GM20431 (cell line): ENCODE results near the gene MIB1.

Experiments used
- in situ Hi-C: fragments of 300-500 bp; cut with MseI, MboI; formaldehyde crosslinking; loops from one replicate; pipeline ENCODE4 v1.15.0; 2020; ENCODE audit warnings: low sequenced_read_pairs; ENCODE audit not compliant: unreplicated experiment

Gene MIB1

DNA sequence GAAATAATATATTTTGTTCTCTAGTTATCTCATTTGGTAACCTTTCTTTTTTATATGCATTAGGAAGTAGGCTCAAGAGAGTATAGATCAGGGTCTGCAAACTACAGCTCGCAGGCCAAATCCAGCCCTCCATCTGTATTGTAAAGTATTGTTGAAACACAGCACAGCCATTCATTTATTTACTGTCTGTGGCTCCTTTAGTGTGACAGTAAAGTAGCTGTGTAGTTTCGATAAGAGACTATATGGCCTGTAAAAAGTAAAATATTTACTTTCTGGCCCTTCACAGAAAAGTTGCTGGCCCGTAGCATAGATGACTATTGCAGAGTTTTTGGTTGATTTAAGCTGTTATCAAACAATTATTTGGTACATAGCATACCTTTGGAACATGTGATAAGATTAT lies 67.6 kb downstream of the MIB1 start:
- in situ Hi-C loops = no loop called here

DNA sequence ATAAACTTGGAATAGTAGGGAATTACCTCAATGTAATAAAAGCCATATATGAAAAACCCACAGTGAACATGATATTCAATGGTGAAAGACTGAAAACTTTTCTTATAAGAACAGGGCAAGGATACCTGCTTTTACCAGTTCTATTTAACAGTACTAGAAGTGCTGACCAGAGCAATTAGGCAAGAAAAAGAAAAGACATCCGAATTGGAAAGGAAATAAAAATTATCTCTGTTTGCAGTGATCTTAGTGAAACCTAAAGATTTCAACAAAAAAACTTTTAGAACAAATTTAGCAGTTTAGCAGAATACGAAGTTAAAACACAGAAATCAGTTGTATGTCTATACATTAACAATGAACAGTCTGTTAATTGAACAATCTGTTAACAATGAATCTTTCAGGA lies 69.1 kb downstream of the MIB1 start:
- in situ Hi-C loops = no loop called here

DNA sequence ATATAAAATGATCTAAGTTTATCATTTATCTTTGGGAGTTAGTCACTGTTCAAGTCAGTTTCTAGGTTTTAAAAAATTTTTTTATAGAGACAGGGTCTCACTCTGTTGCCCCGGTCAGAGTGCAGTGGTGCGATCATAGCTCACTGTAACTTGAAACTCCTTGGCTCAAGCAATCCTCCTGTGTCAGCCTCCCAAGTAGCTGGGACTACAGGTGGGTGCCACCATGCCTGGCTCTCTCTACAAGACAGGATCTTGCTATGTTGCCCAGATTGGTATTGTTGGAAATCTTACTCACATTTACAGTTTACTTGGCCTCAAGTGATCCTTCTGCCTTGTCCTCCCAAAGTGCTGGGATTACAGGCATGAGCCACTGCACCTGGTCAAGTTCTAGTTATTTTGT lies 74.5 kb downstream of the MIB1 start:
- in situ Hi-C loops = no loop called here

DNA sequence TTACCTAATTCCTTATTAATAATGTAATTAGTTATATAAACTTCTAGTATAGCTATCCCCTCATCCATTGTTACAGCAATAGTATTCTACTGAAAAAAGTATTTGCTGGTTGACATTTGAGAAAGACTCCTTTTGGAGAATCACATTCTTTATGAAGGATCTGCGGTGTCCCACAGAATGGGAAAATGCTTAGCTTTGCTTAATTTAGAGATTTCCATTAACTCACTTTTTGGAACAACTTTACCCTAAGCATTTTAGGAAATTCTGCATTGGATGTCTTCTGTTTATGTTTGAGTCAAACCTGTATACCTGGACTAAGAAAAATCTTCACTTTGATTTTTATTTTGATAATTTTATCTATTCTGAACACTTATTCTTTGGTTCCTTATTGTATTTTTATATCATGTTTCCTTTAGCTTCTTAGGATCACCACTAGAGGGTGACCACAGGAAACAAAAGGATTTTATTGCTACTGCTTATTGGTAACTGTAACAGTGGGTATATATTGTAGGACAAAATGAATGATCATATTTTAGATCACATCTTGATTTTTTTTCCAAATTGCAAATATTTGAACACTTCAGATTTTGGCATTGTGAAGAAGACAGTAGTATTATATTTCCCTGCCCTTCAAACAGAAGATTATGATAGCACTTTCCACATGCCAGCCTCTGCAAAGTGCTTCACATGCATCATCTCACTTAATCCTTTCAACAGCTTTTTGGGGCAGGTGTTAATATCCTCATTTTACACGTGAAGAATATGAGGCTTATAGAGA lies 79.6 kb downstream of the MIB1 start:
- in situ Hi-C loops = no loop called here

DNA sequence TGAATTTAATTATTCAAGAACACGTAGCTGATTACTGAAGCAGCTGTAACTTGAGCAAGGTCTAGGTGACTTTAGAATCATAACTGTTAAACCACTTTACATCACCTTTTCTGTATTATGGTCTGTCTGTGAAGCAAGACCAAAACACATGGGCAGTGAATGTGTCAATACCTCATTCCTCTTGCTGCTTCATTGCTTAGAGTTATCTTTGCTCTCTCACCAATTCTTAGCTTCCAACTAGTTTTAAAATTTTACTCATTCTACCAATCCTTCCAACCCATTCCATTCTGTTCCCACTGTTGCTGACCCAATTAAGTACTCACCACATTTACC lies 80.2 kb downstream of the MIB1 start:
- in situ Hi-C loops = no loop called here

DNA sequence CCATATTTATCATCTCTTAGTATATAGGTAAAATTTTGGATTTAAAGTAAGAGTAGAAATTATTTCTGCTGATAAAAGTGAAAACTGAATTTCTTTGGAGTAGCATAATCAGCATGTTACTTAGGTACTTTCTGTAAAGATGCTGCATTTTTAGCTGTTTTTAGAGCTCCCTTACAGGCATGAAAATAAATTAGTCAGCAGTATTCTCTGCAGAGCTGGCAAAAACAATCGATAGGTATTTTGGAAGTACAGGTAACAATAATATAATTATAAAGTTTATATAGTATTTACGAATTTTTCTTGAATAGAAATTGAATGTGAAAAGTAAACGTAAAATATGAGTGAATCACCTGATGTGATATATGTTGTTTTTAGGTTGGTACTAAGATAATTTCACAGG lies 83.3 kb downstream of the MIB1 start:
- in situ Hi-C loops = no loop called here

DNA sequence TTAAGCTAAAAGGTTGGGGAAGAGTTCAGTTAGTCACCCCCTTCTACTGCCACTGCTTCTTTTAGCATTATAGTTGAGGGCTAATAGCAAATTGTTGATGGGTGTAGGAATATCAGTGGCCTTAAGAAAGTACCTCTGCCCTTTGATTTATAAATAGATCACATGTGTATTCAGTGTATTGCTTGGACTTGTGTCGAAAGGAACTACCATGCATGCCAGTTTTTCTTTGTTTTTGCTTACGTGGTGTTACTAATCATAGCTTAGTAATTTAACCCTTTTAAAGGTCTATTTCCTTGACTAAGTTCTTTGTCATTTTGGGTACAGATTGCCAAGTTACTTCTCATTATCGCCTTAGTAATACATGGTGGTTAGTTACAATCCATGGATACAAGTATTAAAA lies 85.6 kb downstream of the MIB1 start:
- in situ Hi-C loops = no loop called here

DNA sequence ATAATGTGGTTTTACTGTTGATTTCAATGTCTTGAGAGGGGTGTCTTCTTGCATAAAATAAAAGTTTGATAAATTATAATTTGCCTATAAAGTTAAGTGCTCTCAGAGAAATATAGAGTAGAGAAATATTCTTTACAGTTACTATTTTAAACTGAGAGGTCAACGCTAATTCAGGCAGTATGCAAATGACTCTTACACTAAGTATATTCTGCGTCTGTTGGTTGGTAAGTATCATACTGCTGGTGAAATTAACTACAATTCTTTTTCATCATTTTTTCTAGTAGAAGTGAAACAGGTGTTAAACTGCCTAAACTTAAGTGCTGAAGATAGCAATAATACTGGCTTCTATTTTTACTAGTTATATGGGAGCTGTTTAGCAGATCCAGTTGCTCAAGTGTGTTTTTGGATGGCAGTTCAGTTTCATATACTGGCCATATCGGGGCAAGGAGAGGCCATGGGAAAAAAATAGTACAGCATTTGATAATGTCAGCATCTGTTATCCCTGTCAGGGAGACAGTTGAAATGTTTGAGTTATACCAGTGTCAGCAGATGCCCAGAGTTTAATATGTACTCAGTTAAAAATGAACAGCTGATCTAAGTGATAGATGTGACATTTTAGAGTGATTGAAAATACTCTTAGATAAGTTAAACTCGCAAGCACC lies 86.2 kb downstream of the MIB1 start:
- in situ Hi-C loops = no loop called here

DNA sequence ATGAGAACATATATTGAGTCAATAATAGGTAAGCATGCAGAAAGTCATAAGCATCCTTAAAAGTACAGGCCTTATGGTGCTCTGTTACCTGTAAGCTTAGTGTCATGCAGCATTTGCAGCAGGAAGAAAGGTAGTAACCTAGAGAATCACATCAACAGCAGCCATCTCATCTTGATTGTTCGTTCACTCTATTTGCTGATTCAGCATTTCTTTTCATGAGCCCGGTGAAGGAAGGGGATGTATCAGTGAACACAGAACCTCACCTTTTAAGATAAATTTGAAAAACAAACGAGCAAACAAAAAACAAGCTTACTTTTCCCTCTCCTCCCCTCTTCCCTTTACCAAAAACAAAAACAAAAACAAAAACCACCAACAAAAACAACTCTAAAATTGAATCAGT lies 89.9 kb downstream of the MIB1 start:
- in situ Hi-C loops = no loop called here

DNA sequence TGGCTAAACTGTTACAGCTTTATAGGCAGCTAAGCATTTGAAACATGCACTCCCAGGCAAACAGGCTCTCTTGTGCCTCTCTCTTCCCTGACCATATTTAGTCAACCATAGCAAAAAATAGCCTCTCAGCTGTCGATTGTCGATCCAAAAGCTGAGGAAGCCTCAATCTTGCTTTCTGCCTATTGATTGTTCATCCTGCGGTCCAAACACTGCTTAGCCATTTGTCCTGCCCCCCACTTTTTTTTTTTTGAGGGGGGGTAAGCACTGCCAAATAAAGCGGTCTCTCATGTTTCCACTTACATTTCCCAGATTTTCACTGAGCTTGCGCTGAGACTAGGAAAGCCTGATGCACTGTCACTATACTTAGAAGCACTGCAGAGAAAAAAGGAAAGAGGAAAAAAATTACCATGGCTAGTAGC lies 90.8 kb downstream of the MIB1 start:
- in situ Hi-C loops = no loop called here

DNA sequence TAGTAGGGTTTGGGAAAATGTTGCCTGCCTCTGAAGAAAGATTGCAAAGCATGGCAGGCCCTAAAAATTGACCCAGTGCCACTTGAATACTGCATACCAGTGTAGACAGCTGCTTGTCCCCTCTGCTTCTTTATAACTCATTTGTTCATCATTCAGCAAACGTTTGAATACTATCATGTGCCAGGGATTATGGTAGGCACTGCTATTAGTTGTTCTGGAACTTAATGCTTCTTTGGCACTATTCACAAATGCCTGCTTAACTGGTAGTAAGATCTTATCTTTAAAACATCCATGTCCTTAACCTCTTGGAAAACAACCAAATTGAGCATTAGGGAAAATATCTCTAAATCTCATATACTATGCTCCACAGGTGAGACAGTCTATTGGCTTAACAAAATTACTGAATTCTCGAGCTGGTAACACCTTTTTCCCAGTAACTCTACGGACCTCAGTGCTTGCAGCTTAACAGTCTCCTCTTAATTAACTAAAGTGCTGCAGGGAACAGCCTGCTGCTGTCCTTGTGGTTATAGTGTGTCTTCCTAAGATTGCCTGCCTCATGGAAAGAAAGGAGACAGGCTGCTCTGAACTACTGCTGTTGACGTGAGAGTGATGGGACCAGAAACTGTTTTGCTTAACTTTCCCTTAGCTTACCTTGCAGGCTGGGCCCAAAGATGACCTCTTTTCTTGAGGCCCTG lies 93.2 kb downstream of the MIB1 start:
- in situ Hi-C loops = no loop called here

DNA sequence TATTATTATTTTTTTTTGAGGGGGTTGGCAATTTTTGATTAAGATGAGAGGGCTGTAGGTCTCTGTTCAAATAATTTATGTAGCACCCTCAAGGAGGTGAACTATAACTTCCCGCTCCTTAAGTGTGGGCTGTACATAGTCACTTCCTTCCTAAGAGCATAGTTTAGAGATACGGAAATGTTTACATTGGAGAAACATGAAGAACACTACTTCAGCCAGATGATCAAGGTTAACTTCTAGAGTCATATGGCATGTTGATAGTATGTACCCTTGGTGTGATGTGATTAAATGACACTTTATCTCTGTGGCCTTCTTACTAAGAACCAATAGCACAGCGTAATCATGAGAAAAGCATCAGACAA lies 93.7 kb downstream of the MIB1 start:
- in situ Hi-C loops = no loop called here

DNA sequence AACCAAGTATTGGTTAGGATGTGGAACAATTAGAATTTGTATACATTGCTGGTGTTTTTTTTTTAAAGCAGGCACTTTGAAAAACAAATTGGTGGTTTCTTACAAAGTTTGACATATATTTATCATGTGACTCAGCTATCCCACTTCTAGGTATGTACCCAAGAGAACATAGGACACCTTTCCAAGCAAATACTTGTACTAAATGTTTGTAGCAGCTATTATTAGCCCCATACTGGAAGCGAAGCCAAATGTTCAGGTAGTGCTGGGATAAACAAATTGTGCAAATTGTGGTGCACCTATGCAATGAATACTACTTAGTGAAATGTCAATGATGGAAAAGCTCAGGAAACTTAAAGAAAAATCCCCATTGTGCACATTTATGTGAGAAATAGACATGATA lies 101.0 kb downstream of the MIB1 start:
- in situ Hi-C loops = no loop called here

DNA sequence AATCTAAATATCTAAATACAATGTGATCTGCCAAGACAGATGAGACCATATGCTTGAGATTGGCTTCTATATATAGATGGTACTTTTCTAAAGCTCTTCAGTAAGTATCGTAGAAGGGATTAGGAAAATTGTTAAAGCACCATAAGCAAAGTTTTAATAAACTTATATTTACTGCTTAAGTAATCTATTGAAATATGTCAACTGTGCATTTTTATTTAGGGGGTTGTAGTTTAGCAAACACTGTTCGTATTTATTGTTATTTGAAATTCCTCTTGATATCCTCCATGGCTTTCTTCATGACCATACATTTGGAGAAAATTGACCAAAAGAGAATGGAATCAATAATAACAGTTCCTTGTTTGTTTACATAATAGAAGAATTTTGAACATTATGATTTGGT lies 102.7 kb downstream of the MIB1 start:
- in situ Hi-C loops = no loop called here

DNA sequence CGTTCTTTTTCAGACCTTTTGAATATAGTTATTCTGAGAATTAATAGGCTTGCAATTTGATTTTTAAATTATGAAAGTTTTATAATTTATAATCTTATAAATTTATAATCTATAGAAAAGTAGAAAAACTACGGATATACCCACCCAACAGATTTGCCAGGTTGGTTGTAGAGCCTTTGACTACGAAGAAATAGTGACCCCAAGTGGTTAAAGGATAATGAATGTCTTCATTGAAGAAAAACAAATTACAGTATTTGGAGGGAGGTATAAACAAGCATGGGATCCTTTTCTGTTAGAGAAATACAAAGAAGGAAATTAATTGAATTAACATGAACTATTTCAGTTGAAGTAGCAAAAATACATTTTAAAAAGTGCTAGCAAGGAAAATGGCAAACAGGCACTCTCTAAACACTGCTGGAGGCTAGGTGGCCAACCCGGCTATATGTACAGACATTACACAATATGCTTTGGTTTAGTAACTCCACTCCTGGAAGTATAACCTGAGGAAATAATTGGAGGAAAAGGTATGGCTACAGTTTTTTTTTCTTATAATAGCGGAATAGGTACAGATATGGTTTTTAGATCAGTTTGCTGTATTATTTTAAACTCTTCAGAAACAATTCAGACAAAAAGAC lies 110.9 kb downstream of the MIB1 start:
- in situ Hi-C loops = no loop called here

DNA sequence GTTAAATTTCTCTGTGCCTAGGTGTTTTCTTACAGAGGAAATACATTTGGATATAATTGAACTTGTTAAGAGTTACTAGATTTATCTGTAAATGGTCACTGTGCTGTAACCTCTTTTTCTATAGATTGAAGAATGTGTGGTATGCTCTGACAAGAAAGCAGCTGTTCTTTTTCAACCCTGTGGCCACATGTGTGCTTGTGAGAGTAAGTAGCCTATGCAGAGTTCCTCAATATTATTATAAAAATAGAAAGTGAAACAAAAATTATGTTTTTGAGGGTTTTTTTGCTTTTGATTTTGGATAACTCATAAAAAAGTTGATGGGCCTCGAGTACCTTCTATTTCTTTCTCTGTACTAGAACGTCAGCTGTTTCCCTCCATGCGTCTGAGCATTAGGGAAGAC lies 112.4 kb downstream of the MIB1 start:
- in situ Hi-C loops = no loop called here

DNA sequence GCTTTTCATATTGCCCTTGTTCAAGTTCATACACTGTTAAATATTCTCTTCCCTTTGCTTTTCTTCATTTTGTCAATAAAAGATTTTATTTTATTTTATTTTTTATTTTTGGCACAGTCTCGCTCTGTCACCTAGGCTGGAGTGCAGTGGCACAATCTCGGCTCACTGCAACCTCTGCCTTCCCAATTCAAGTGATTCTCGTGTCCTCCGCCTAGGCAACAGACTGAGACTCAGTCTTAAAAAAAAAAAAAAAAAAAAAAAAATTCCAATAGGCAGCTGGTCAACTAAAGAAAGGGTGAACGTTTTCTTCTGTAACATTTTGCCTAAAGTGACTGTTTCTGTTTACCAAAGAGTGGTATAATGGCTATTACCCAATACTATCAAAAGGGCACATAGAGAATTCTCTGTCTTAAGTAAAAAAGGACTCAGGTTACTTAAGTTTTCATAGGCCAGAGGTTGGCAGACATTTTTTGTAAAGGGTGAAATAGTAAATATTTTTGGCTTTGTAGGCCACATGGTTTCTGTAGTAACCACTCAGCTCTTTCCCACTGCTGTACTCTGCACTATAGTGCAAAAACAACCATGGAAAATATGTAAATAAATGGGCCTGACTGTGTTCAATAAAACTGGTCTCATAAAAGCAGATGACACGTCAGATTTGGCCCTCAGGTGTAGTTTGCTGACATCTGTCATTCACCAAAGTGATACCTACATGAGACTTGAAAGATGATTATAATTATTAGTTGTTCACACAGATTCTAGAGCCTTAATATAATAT lies 113.4 kb downstream of the MIB1 start:
- in situ Hi-C loops = no loop called here

DNA sequence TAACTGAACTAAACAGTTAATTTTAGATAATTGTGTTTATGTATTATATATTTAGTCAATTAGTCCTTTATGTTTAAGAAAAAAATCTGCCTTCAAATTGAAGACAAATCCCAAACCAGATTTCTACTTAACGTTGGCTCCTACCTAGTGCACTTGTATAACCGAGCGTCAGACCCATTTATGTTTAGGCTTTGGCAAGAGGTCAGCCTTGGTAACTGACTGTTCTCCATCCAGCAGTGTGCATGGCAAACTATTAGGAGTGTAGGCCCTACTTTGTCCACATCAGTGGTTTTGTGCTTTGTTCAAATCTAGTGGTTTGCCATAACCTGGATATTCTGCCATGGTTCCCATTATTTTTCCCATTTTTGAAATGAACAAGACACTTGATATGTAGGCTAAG lies 114.8 kb downstream of the MIB1 start:
- in situ Hi-C loops = no loop called here

DNA sequence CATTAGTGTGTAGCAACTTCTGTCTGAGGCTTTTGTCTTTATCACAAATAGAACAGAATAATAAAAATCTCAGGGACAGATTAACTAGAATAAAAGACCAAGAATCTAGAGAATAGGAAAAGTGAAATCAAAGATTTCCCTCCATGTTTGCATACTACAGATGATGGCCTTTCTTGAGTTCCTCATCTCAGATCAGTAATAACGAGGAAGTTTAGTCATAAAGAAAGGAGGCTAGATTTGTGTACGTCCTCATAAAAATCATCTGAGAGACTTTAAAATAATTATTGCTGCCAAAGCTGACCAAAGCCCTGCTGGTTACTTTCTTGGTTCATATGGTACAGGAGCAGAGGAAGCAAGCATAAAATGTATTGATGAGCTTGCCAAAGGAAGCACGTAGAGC lies 117.3 kb downstream of the MIB1 start:
- in situ Hi-C loops = no loop called here

DNA sequence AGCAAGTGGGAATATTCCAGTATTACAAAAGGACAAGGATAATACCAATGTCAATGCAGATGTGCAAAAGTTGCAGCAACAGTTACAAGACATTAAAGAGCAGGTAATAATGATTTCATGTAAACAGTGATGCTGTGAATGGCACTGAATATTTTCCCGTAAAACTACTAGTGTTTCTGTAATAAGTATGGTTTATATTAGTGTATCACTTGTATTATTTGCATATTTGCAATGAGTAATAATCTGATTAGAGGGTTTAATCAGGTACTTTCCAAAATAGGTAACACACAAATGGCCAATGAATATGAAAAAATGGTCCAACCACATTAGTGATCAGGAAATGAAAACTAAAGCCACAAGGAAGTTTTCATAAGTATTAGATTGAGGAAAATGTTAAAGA lies 118.0 kb downstream of the MIB1 start:
- in situ Hi-C loops = no loop called here
